AG09309 (cell line): Measurements from ENCODE around the gene ANKRD33B.

Experiments
- DNase-seq: peaks from one replicate; pipeline ENCODE4 v3.0.0-alpha.2; 2010; ENCODE audit warnings: low read depth
- H3K4me3 ChIP-seq: 2 replicates; pipeline ENCODE4 v1.5.1; 2011; ENCODE audit warnings: mild to moderate bottlenecking, low read depth, low read length, moderate library complexity; ENCODE audit not compliant: control insufficient read depth
- CTCF ChIP-seq: IDR thresholded peaks from 2 replicates; pipeline ENCODE4 v1.5.1; 2011; ENCODE audit warnings: mild to moderate bottlenecking, low read depth, low read length, inconsistent platforms; ENCODE audit not compliant: insufficient read depth, control insufficient read depth; ENCODE audit errors: missing control alignments

ANKRD33B gene

GRCh38 chr5:10619649-10620048, 55.8 kb downstream of the ANKRD33B start:
- TF ChIP-seq CTCF: no peak
- no peak overlapping the region for H3K4me3 ChIP-seq
- no peak for DNase-seq

- no peak for TF ChIP-seq CTCF
- no peak overlapping the region for H3K4me3 ChIP-seq
- DNase-seq: no peak
These were observed 56.5 kb downstream of the ANKRD33B start for GRCh38 chr5:10620346-10620745.

GRCh38 chr5:10621832-10622231, 58.0 kb downstream of the ANKRD33B start:
- TF ChIP-seq CTCF: no peak
- H3K4me3 ChIP-seq: no peak overlapping the region
- DNase-seq: no peak

GRCh38 chr5:10622810-10623209, 58.9 kb downstream of the ANKRD33B start:
- TF ChIP-seq CTCF: no peak
- DNase-seq: no peak

GRCh38 chr5:10623305-10623910, 59.5 kb downstream of the ANKRD33B start:
- no peak for TF ChIP-seq CTCF

More at GRCh38 chr5:10622810-10623209, 58.9 kb downstream of the ANKRD33B start:
- no peak overlapping the region for H3K4me3 ChIP-seq

GRCh38 chr5:10624206-10624605, 60.3 kb downstream of the ANKRD33B start:
- no peak overlapping the region for H3K4me3 ChIP-seq
- no peak for TF ChIP-seq CTCF
- no peak for DNase-seq

More at GRCh38 chr5:10623305-10623910, 59.5 kb downstream of the ANKRD33B start:
- H3K4me3 ChIP-seq: no peak overlapping the region
- no peak for DNase-seq
